ENCODE results near the gene RASSF5.

Gene RASSF5

GRCh38 chr1:206512058-206512850 lies 4.9 kb downstream of the RASSF5 start:
- H3K4me3 ChIP-seq (ENCODE audit: control insufficient read depth, low read depth, low read length): no peak overlapping the region
- no peak for TF ChIP-seq CTCF (IDR thresholded peaks at IDR 0.05; ENCODE audit: control insufficient read depth, insufficient read depth, low read depth, low read length, missing control alignments)
- DNase-seq (ENCODE audit: low read depth): no peak

- TF ChIP-seq CTCF (IDR thresholded peaks at IDR 0.05; ENCODE audit: control insufficient read depth, insufficient read depth, low read depth, low read length, missing control alignments): no peak
- no peak overlapping the region for H3K4me3 ChIP-seq (ENCODE audit: control insufficient read depth, low read depth, low read length)
- no peak for DNase-seq (ENCODE audit: low read depth)
These were observed 5.5 kb downstream of the RASSF5 start for GRCh38 chr1:206512851-206513180.

- H3K4me3 ChIP-seq (ENCODE audit: control insufficient read depth, low read depth, low read length): no peak overlapping the region
- no peak for TF ChIP-seq CTCF (IDR thresholded peaks at IDR 0.05; ENCODE audit: control insufficient read depth, insufficient read depth, low read depth, low read length, missing control alignments)
- peak; percentile 28 for DNase-seq (ENCODE audit: low read depth)
These were observed 6.2 kb downstream of the RASSF5 start for GRCh38 chr1:206513312-206514111.

GRCh38 chr1:206514813-206515387 lies 7.6 kb downstream of the RASSF5 start:
- no peak for DNase-seq (ENCODE audit: low read depth)
- no peak overlapping the region for H3K4me3 ChIP-seq (ENCODE audit: control insufficient read depth, low read depth, low read length)
- no peak for TF ChIP-seq CTCF (IDR thresholded peaks at IDR 0.05; ENCODE audit: control insufficient read depth, insufficient read depth, low read depth, low read length, missing control alignments)

- no peak overlapping the region for H3K4me3 ChIP-seq (ENCODE audit: control insufficient read depth, low read depth, low read length)
- DNase-seq (ENCODE audit: low read depth): no peak
- TF ChIP-seq CTCF (IDR thresholded peaks at IDR 0.05; ENCODE audit: control insufficient read depth, insufficient read depth, low read depth, low read length, missing control alignments): no peak
These were observed 9.3 kb downstream of the RASSF5 start for GRCh38 chr1:206516728-206516990.

- no peak overlapping the region for H3K4me3 ChIP-seq (ENCODE audit: control insufficient read depth, low read depth, low read length)
- TF ChIP-seq CTCF (IDR thresholded peaks at IDR 0.05; ENCODE audit: control insufficient read depth, insufficient read depth, low read depth, low read length, missing control alignments): no peak
- no peak for DNase-seq (ENCODE audit: low read depth)
These were observed 10.5 kb downstream of the RASSF5 start for GRCh38 chr1:206517784-206518183.
